ENCODE results near the gene MARCHF2.
"Not testable (repeated sequence)": the region's sequence is repeated elsewhere in the genome, so short reads cannot be mapped to it uniquely, and the experiment has no call there.

Gene MARCHF2

GRCh38 chr19:8387688-8388611, 25.2 kb upstream of the MARCHF2 start:
- DNase-seq, result no peak

- no peak for DNase-seq
These were observed 24.5 kb upstream of the MARCHF2 start for GRCh38 chr19:8388612-8388958.

GRCh38 chr19:8389891-8390616, 23.1 kb upstream of the MARCHF2 start, which contains the start of gene RAB11B:
Gene RAB11B (plus strand): TSS chr19:8390360. CDS start chr19:8390417, 57 bp downstream.
- peak; percentile 100 for DNase-seq

- peak; percentile 96 for DNase-seq
These were observed 22.5 kb upstream of the MARCHF2 start for GRCh38 chr19:8390617-8390981.

- DNase-seq, result no peak
These were observed 21.7 kb upstream of the MARCHF2 start for GRCh38 chr19:8391198-8392016.

- no peak for DNase-seq
These were observed 21.0 kb upstream of the MARCHF2 start for GRCh38 chr19:8392017-8392591.

- no peak for DNase-seq
These were observed 19.8 kb upstream of the MARCHF2 start for GRCh38 chr19:8393192-8393870.

- no peak for DNase-seq
These were observed 19.2 kb upstream of the MARCHF2 start for GRCh38 chr19:8393871-8394250.

GRCh38 chr19:8395621-8396082, 17.5 kb upstream of the MARCHF2 start:
- no peak for DNase-seq

- no peak for DNase-seq
These were observed 16.9 kb upstream of the MARCHF2 start for GRCh38 chr19:8396185-8396562.

- DNase-seq, result peak; percentile 69
These were observed 16.4 kb upstream of the MARCHF2 start for GRCh38 chr19:8396563-8397203.

GRCh38 chr19:8397271-8397670, 15.8 kb upstream of the MARCHF2 start:
- DNase-seq, result no peak

GRCh38 chr19:8397746-8398310, 15.3 kb upstream of the MARCHF2 start:
- no peak for DNase-seq

- no peak for DNase-seq
These were observed 14.8 kb upstream of the MARCHF2 start for GRCh38 chr19:8398311-8398771.

GRCh38 chr19:8399681-8400188, 13.4 kb upstream of the MARCHF2 start:
- DNase-seq, result no peak

- DNase-seq, result no peak
These were observed 11.1 kb upstream of the MARCHF2 start for GRCh38 chr19:8401981-8402411.

GRCh38 chr19:8403098-8403819, 9.8 kb upstream of the MARCHF2 start:
- no peak for DNase-seq

GRCh38 chr19:8403820-8404109, 9.3 kb upstream of the MARCHF2 start:
- DNase-seq, result no peak

- no peak for DNase-seq
These were observed 8.5 kb upstream of the MARCHF2 start for GRCh38 chr19:8404391-8405151.

GRCh38 chr19:8410718-8411117, 2.4 kb upstream of the MARCHF2 start:
- DNase-seq, result not testable (repeated sequence)

Data from activated CD4-positive, alpha-beta T cell treated with anti-CD3 and anti-CD28 coated beads, Interleukin-2, amount 50 U/mL, for 16 hours (primary cell).